IMR-90 (cell line): ENCODE data around the gene BCS1L. TPM values are rescaled to one million over a fixed set of nuclear protein-coding genes. Genes with fewer than 3 reads are reported as not detected.

Experiments
- ATAC-seq: fragments of 200-7000 bp; cut with Tn5 transposase; 2 replicates; pipeline ENCODE4 v1.9.1; 2020; ENCODE audit warnings: low read depth, mild to moderate bottlenecking, moderate library complexity
- BruUV-seq: library from RNA; stranded (reverse); fragments of 400-500 nt; replicated peaks from 2 replicates; lab custom pipeline; 2021; lab: Mats Ljungman, UMichigan
- CTCF ChIA-PET: fragments of 300-600 bp; formaldehyde crosslinking; extraction: SDS; loops from one replicate; lab custom pipeline; 2021; ENCODE audit warnings: antibody characterized with exemption; lab: Yijun Ruan, JAX
- POLR2A ChIA-PET: fragments of 300-600 bp; sonication (Branson Sonifier 250); formaldehyde crosslinking; loops from one replicate; lab custom pipeline; 2022; ENCODE audit warnings: antibody characterized with exemption; ENCODE audit not compliant: unreplicated experiment; lab: Charles Lee
- DNase-seq: peaks from one replicate; pipeline ENCODE4 v3.0.0; 2013
- H2AFZ ChIP-seq: replicated peaks from 2 replicates; pipeline ENCODE3; 2013; ENCODE audit warnings: low read length, mild to moderate bottlenecking; ENCODE audit not compliant: poor library complexity
- H2AK5ac ChIP-seq: 2 replicates; pipeline ENCODE4 v1.6.1; 2013; ENCODE audit warnings: low read depth, low read length, inconsistent platforms
- H2AK9ac ChIP-seq: replicated peaks from 2 replicates; pipeline ENCODE3; 2013; ENCODE audit warnings: mild to moderate bottlenecking, low read depth, low read length, moderate library complexity; ENCODE audit not compliant: poor library complexity
- H2BK120ac ChIP-seq: 2 replicates; pipeline ENCODE4 v1.6.1; 2013; ENCODE audit warnings: low read depth, low read length, inconsistent platforms
- H2BK15ac ChIP-seq: 3 replicates; pipeline ENCODE4 v1.6.1; 2013; ENCODE audit warnings: low read depth, low read length, inconsistent platforms
- H2BK20ac ChIP-seq: 2 replicates; pipeline ENCODE4 v1.6.1; 2013; ENCODE audit warnings: low read depth, mild to moderate bottlenecking, inconsistent platforms, low read length, moderate library complexity
- H2BK5ac ChIP-seq: 2 replicates; pipeline ENCODE4 v1.6.1; 2013; ENCODE audit warnings: mild to moderate bottlenecking, low read depth, low read length, inconsistent platforms; ENCODE audit not compliant: poor library complexity, severe bottlenecking
- H3K14ac ChIP-seq: replicated peaks from 2 replicates; pipeline ENCODE4 v1.6.1; 2013; ENCODE audit warnings: low read depth, low read length, inconsistent platforms
- H3K18ac ChIP-seq: 2 replicates; pipeline ENCODE4 v1.6.1; 2013; ENCODE audit warnings: low read depth, low read length, control low read depth
- H3K23ac ChIP-seq: 2 replicates; pipeline ENCODE4 v1.6.1; 2013; ENCODE audit warnings: low read depth, low read length, inconsistent platforms
- H3K27ac ChIP-seq: 2 replicates; pipeline ENCODE4 v1.5.1; 2013; ENCODE audit warnings: mild to moderate bottlenecking, control low read depth, low read length; ENCODE audit not compliant: insufficient read depth
- H3K27me3 ChIP-seq: 2 replicates; pipeline ENCODE4 v1.6.1; 2013; ENCODE audit warnings: low read length; ENCODE audit not compliant: control insufficient read depth, insufficient read depth
- H3K36me3 ChIP-seq: 2 replicates; pipeline ENCODE4 v1.6.1; 2013; ENCODE audit warnings: low read length, mixed read lengths; ENCODE audit not compliant: control insufficient read depth, insufficient read depth
- H3K4ac ChIP-seq: 2 replicates; pipeline ENCODE4 v1.6.1; 2013; ENCODE audit warnings: low read depth, low read length, inconsistent platforms
- H3K4me1 ChIP-seq: 2 replicates; pipeline ENCODE4 v1.6.1; 2013; ENCODE audit warnings: low read length, mixed read lengths; ENCODE audit not compliant: control insufficient read depth, insufficient read depth
- H3K4me2 ChIP-seq: 2 replicates; pipeline ENCODE4 v1.6.1; 2013; ENCODE audit warnings: low read depth, mild to moderate bottlenecking, control low read depth, low read length, moderate library complexity
- H3K4me3 ChIP-seq: 2 replicates; pipeline ENCODE4 v1.5.1; 2013; ENCODE audit warnings: low read depth, mild to moderate bottlenecking, control low read depth, low read length, moderate library complexity; ENCODE audit not compliant: insufficient read depth
- H3K56ac ChIP-seq: 2 replicates; pipeline ENCODE4 v1.6.1; 2013; ENCODE audit warnings: low read length, inconsistent platforms; ENCODE audit not compliant: insufficient read depth; ENCODE audit errors: extremely low read depth
- H3K79me1 ChIP-seq, 2 experiments: 2 replicates each; pipeline ENCODE4 v1.6.1; 2013; ENCODE audit warnings: low read length in 2 of 2, inconsistent platforms in 1 of 2, low read depth in 1 of 2
- H3K9ac ChIP-seq: 2 replicates; pipeline ENCODE4 v1.6.1; 2013; ENCODE audit warnings: low read depth, low read length, control low read depth
- H3K9me1 ChIP-seq: 2 replicates; pipeline ENCODE4 v1.6.1; 2013; ENCODE audit warnings: low read length, inconsistent platforms; ENCODE audit not compliant: insufficient read depth
- H3K9me3 ChIP-seq: 2 replicates; pipeline ENCODE4 v1.6.1; 2013; ENCODE audit warnings: low read length; ENCODE audit not compliant: control insufficient read depth, insufficient read depth
- H4K20me1 ChIP-seq: 2 replicates; pipeline ENCODE4 v1.6.1; 2013; ENCODE audit warnings: low read length, inconsistent platforms; ENCODE audit not compliant: insufficient read depth
- H4K5ac ChIP-seq: 2 replicates; pipeline ENCODE4 v1.6.1; 2013; ENCODE audit warnings: mild to moderate bottlenecking, low read depth, low read length, control low read depth
- H4K8ac ChIP-seq, 2 experiments: 2 replicates each; pipeline ENCODE4 v1.6.1; 2013; ENCODE audit warnings: low read depth in 2 of 2, low read length in 2 of 2, control low read depth in 1 of 2, inconsistent platforms in 1 of 2
- H4K91ac ChIP-seq: 2 replicates; pipeline ENCODE4 v1.6.1; 2013; ENCODE audit warnings: low read depth, low read length, inconsistent platforms; ENCODE audit not compliant: insufficient read depth
- CEBPB ChIP-seq: IDR thresholded peaks from 2 replicates; pipeline ENCODE4 v1.6.1; 2012; ENCODE audit warnings: low read depth, low read length, improper control_type of control experiment
- CHD1 ChIP-seq: IDR thresholded peaks from 2 replicates; pipeline ENCODE4 v1.6.1; 2012; ENCODE audit warnings: low read depth, low read length, improper control_type of control experiment
- FOS ChIP-seq: fragments of 150-350 bp; IDR thresholded peaks from 2 replicates; pipeline ENCODE4 v1.6.1; 2016; ENCODE audit warnings: low read depth, low read length
- MAFK ChIP-seq: IDR thresholded peaks from 2 replicates; pipeline ENCODE4 v1.6.1; 2012; ENCODE audit warnings: low read depth, low read length, improper control_type of control experiment
- MAZ ChIP-seq: IDR thresholded peaks from 2 replicates; pipeline ENCODE4 v1.6.1; 2012; ENCODE audit warnings: low read depth, mild to moderate bottlenecking, low read length, improper control_type of control experiment, moderate library complexity, borderline replicate concordance
- MXI1 ChIP-seq: IDR thresholded peaks from 2 replicates; pipeline ENCODE4 v1.6.1; 2012; ENCODE audit warnings: low read depth, mild to moderate bottlenecking, low read length, moderate library complexity, borderline replicate concordance
- POLR2A ChIP-seq: IDR thresholded peaks from 2 replicates; pipeline ENCODE4 v1.6.1; 2012; ENCODE audit warnings: mild to moderate bottlenecking, low read depth, low read length
- RAD21 ChIP-seq: IDR thresholded peaks from 2 replicates; pipeline ENCODE4 v1.6.1; 2012; ENCODE audit warnings: low read length, improper control_type of control experiment
- RCOR1 ChIP-seq: IDR thresholded peaks from 2 replicates; pipeline ENCODE4 v1.6.1; 2012; ENCODE audit warnings: mild to moderate bottlenecking, low read length, improper control_type of control experiment; ENCODE audit not compliant: insufficient replicate concordance
- SMC3 ChIP-seq: fragments of 150-350 bp; IDR thresholded peaks from 2 replicates; pipeline ENCODE4 v1.6.1; 2016; ENCODE audit warnings: low read depth, mild to moderate bottlenecking, antibody characterized with exemption, low read length, moderate library complexity
- WGBS, 2 experiments: methylation state at CpG; one replicate each; pipeline versions ENCODE4 v1.1.5 to v1.1.7; 2013; ENCODE audit warnings: missing lambda C conversion rate in 2 of 2; ENCODE audit not compliant: insufficient read length in 1 of 2; ENCODE audit errors: extremely low coverage in 2 of 2; 5-methylcytosine and 5-hydroxymethylcytosine counted together
- dilution Hi-C: fragments of 300-500 bp; cut with HindIII; formaldehyde crosslinking; loops from one replicate; pipeline ENCODE4 v1.14.3; 2018; ENCODE audit warnings: low sequenced_read_pairs; ENCODE audit not compliant: unreplicated experiment
- in situ Hi-C: fragments of 300-500 bp; cut with MboI; formaldehyde crosslinking; loops from 3 replicates; pipeline ENCODE4 v1.14.3; 2019; ENCODE audit warnings: low sequenced_read_pairs, inconsistent platforms, mixed read lengths
- intact Hi-C: fragments of 100-400 bp; cut with micrococcal nuclease; formaldehyde crosslinking; loops from 2 replicates; pipeline ENCODE4 v1.10.0; 2022
- polyA plus RNA-seq, 3 experiments: library from polyadenylated mRNA; depleted of rRNA; stranded (reverse); fragments of >200 nt; gene quantifications; 2 replicates each; pipeline ENCODE4 v1.2.3, GENCODE V29; 2012; ENCODE audit warnings: low replicate concordance in 1 of 3
- total RNA-seq: library from RNA; depleted of rRNA; stranded (reverse); fragments of >200 nt; gene quantifications from 2 replicates; pipeline ENCODE4 v1.2.3, GENCODE V29; 2012
- TF ChIP-seq, protein P1 (sequence below): conservative IDR thresholded peaks from 2 replicates; pipeline ENCODE4 v1.5.1; 2012; ENCODE audit warnings: mild to moderate bottlenecking, low read depth, low read length, improper control_type of control experiment
- TF ChIP-seq, protein P2 (sequence below): fragments of 150-350 bp; IDR thresholded peaks from 2 replicates; pipeline ENCODE4 v1.6.1; 2017; ENCODE audit warnings: mild to moderate bottlenecking, antibody characterized with exemption, low read length, low read depth
- TF ChIP-seq, protein P3 (sequence below): fragments of 150-350 bp; IDR thresholded peaks from 2 replicates; pipeline ENCODE4 v1.6.1; 2016; ENCODE audit warnings: low read depth, mild to moderate bottlenecking, low read length, moderate library complexity, borderline replicate concordance

The BCS1L gene
- total and polyA plus RNA-seq, 2 of the 4 experiments (the other 2 are of a cell fraction) = 39.1 to 56.7 TPM

DNA sequence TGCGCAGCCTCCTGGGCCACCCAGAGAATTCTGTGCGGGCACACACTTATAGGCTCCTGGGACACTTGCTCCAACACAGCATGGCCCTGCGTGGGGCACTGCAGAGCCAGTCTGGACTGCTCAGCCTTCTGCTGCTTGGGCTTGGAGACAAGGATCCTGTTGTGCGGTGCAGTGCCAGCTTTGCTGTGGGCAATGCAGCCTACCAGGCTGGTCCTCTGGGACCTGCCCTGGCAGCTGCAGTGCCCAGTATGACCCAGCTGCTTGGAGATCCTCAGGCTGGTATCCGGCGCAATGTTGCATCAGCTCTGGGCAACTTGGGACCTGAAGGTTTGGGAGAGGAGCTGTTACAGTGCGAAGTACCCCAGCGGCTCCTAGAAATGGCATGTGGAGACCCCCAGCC, 39.4 kb downstream of the BCS1L start:
- TF ChIP-seq, protein P1, sequence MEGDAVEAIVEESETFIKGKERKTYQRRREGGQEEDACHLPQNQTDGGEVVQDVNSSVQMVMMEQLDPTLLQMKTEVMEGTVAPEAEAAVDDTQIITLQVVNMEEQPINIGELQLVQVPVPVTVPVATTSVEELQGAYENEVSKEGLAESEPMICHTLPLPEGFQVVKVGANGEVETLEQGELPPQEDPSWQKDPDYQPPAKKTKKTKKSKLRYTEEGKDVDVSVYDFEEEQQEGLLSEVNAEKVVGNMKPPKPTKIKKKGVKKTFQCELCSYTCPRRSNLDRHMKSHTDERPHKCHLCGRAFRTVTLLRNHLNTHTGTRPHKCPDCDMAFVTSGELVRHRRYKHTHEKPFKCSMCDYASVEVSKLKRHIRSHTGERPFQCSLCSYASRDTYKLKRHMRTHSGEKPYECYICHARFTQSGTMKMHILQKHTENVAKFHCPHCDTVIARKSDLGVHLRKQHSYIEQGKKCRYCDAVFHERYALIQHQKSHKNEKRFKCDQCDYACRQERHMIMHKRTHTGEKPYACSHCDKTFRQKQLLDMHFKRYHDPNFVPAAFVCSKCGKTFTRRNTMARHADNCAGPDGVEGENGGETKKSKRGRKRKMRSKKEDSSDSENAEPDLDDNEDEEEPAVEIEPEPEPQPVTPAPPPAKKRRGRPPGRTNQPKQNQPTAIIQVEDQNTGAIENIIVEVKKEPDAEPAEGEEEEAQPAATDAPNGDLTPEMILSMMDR = no peak
- TF ChIP-seq, protein P2, sequence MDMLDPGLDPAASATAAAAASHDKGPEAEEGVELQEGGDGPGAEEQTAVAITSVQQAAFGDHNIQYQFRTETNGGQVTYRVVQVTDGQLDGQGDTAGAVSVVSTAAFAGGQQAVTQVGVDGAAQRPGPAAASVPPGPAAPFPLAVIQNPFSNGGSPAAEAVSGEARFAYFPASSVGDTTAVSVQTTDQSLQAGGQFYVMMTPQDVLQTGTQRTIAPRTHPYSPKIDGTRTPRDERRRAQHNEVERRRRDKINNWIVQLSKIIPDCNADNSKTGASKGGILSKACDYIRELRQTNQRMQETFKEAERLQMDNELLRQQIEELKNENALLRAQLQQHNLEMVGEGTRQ = no peak
- TF ChIP-seq RAD21 (no peak), SMC3 (no peak), RCOR1 (no peak), MAFK (no peak), MXI1 (no peak), FOS (no peak), MAZ (no peak), CEBPB (no peak), POLR2A (no peak), CHD1 (no peak)
- TF ChIP-seq, protein P3, sequence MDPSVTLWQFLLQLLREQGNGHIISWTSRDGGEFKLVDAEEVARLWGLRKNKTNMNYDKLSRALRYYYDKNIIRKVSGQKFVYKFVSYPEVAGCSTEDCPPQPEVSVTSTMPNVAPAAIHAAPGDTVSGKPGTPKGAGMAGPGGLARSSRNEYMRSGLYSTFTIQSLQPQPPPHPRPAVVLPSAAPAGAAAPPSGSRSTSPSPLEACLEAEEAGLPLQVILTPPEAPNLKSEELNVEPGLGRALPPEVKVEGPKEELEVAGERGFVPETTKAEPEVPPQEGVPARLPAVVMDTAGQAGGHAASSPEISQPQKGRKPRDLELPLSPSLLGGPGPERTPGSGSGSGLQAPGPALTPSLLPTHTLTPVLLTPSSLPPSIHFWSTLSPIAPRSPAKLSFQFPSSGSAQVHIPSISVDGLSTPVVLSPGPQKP = no peak
- Histone ChIP-seq H2BK5ac (no peak overlapping the region), H2BK120ac (no peak overlapping the region), H4K91ac (no peak overlapping the region), H3K23ac (no peak overlapping the region), H3K4me3 (no peak overlapping the region), H3K18ac (no peak overlapping the region), H3K56ac (no peak overlapping the region), H3K9me1 (peaks cover 3% of the 10 kb centered on the region; the same call in 1 of the 2 replicates), H2AFZ (no peak overlapping the region), H4K8ac (no peak overlapping the region), H4K5ac (no peak overlapping the region), H3K4me1 (peaks cover 3% of the 10 kb centered on the region; the same call in 1 of the 2 replicates), H3K27me3 (no peaks in the 10 kb centered on the region), H3K9ac (no peak overlapping the region), H3K14ac (no peak overlapping the region), H3K27ac (no peak overlapping the region), H2BK15ac (no peak overlapping the region), H3K36me3 (peaks cover 36% of the 10 kb centered on the region), H3K79me1 (no peaks in the 10 kb centered on the region), H2BK20ac (no peak overlapping the region), H3K4me2 (no peak overlapping the region), H2AK5ac (no peak overlapping the region), H3K9me3 (no peaks in the 10 kb centered on the region), H2AK9ac (no peak overlapping the region), H4K20me1 (no peaks in the 10 kb centered on the region), H3K4ac (no peak overlapping the region)
- DNase-seq = no peak
- CTCF ChIA-PET = no interaction called here
- intact Hi-C loops (no loop called here), in situ Hi-C loops (no loop called here), dilution Hi-C loops (no loop called here)
- POLR2A ChIA-PET = no interaction called here
- BruUV-seq = no TSS peak
- no peak for ATAC-seq
- WGBS, 2 experiments = 98% methylated on average over 4 of the region's 8 CpGs; no CpG with 5 or more reads in 1 of the 2 experiments
